ENCODE results near the gene STAMBP.

STAMBP gene

DNA sequence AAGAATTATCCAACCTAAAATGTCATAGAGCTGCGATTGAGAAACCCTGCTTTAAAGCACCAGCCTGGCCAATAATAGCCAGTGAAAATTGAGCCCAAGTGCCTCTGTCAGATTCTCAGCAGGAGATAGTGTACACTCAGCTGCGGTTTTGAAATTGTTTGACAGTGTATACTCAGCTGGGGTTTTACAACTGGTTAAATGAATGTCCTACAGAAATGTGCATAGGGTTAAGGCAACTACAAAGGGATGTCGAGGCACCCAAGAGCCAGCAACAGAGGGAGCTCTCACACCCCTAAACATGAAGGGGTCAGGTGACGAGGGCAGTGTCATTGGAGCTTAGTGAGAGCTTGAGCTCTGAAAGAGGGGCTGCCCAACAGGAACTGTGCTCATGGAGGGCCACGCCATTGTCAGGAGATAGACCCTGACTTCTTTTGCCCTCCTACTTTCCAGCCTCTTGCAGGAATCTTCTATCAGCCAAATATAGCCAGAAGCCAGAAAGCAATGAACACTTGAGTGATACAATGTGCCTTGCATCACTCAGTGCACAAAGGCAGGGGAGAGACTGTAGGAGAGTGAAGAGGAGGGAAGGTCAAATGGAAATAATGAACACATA, 79.2 kb downstream of the STAMBP start:
- no peak overlapping the region for H3K27ac ChIP-seq (ENCODE audit: low read length)
- H3K9me3 ChIP-seq (ENCODE audit: insufficient read depth, low read length), result no peaks in the 10 kb centered on the region
- no peak overlapping the region for H2AFZ ChIP-seq (ENCODE audit: low read depth, low read length)

DNA sequence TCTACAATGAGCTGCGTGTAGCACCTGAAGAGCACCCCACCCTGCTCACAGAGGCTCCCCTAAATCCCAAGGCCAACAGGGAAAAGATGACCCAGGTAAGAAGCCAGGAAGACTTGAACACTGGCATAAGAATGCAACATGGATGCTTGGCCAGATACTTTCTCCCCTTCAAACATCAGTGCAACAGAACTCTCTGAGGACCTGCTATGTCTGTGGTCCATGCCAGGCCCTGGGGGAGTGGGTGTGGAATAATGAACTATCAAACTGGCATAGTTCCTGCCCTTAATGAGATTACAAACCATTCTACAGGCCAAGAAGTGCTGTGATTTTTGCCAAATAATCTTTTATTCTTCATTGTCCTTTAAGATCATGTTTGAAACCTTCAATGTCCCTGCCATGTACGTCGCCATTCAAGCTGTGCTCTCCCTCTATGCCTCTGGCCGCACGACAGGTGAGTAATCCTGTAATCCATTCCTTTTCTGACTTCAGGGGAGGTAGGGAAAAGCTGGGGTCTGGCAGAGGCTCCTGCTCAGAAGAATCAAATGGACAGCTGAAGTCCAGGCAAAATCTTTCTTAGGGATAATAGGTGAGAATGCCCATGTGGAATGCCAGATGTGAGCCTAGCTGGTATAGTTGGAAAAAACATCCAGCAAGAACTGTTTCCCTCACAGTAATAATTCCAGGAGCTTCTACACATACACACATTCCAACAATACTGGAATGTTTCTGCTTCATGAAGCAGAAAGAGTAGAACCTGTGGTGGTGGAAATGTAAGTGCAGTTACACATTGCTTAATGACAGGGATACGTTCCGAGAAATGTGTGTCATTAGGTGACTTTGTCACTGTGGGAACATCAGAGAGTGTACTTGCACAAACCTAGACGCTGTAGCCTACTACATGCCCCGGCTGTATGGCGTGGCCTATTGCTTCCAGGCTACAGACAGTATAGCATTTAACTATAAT, 80.2 kb downstream of the STAMBP start:
- no peak overlapping the region for H3K27ac ChIP-seq (ENCODE audit: low read length)
- H3K4me2 ChIP-seq (ENCODE audit: low read length), result no peak overlapping the region
- no peaks in the 10 kb centered on the region for H3K27me3 ChIP-seq (ENCODE audit: low read depth, low read length)
- H3K4me1 ChIP-seq (ENCODE audit: low read length), result no peaks in the 10 kb centered on the region
- no peaks in the 10 kb centered on the region for H4K20me1 ChIP-seq (ENCODE audit: insufficient read depth, low read length)
- no peaks in the 10 kb centered on the region for H3K9me3 ChIP-seq (ENCODE audit: insufficient read depth, low read length)
- no peak overlapping the region for H3K9ac ChIP-seq (ENCODE audit: low read length)
- TF ChIP-seq CTCF (IDR thresholded peaks at IDR 0.05; ENCODE audit: low read depth, low read length) (no peak), EZH2phosphoT487 (IDR thresholded peaks at IDR 0.05; ENCODE audit: low read depth) (no peak)
- no peaks in the 10 kb centered on the region for H3K79me2 ChIP-seq (ENCODE audit: low read length)
- H3K36me3 ChIP-seq (replicated peaks; ENCODE audit: low read depth, low read length), result peaks cover 39% of the 10 kb centered on the region
- no peak overlapping the region for H2AFZ ChIP-seq (ENCODE audit: low read depth, low read length)
- H3K4me3 ChIP-seq (ENCODE audit: low read length), result no peak overlapping the region

More for the DNA sequence above, 79.2 kb downstream of the STAMBP start:
- no peaks in the 10 kb centered on the region for H3K4me1 ChIP-seq (ENCODE audit: low read length)
- H3K4me3 ChIP-seq (ENCODE audit: low read length), result no peak overlapping the region
- no peaks in the 10 kb centered on the region for H3K79me2 ChIP-seq (ENCODE audit: low read length)
- no peaks in the 10 kb centered on the region for H3K27me3 ChIP-seq (ENCODE audit: low read depth, low read length)
- peaks cover 34% of the 10 kb centered on the region for H3K36me3 ChIP-seq (replicated peaks; ENCODE audit: low read depth, low read length)
- no peak overlapping the region for H3K9ac ChIP-seq (ENCODE audit: low read length)
- TF ChIP-seq CTCF (IDR thresholded peaks at IDR 0.05; ENCODE audit: low read depth, low read length) (peak; percentile 41), EZH2phosphoT487 (IDR thresholded peaks at IDR 0.05; ENCODE audit: low read depth) (no peak)
- no peak overlapping the region for H3K4me2 ChIP-seq (ENCODE audit: low read length)
- H4K20me1 ChIP-seq (ENCODE audit: insufficient read depth, low read length), result no peaks in the 10 kb centered on the region

DNA sequence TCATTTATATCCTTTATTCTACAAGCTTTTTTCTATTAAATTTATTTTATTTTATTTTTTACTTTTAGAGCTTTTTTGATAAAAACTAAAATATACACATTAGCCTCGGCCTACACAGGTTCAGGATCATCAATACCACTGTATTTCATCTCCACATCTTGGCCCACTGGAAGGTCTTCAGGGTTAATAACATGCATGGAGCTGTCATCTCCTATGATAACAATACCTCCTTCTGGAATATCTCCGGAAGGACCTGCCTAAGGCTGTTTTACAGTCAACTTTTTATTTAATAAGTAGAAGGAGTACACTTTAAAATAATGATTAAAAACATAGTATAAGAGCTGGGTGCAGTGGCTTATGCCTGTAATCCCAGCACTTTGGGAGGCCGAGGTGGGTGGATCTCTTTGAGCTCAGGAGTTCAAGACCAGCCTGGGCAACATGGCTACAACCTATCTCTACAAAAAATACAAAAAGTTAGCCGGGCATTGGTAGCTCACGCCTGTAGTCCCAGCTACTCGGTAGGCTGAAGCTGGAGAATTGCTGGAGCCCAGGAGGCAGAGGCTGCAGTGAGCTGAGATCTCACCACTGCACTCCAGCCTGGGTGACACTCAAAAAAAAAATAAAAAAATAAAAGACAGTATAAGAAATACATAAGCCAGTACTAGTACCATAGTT, 82.2 kb downstream of the STAMBP start:
- no peak overlapping the region for H3K4me3 ChIP-seq (ENCODE audit: low read length)
- no peaks in the 10 kb centered on the region for H3K4me1 ChIP-seq (ENCODE audit: low read length)
- peaks cover 51% of the 10 kb centered on the region for H3K36me3 ChIP-seq (replicated peaks; ENCODE audit: low read depth, low read length)
- no peaks in the 10 kb centered on the region for H3K79me2 ChIP-seq (ENCODE audit: low read length)
- H3K9ac ChIP-seq (ENCODE audit: low read length), result no peak overlapping the region
- H3K27ac ChIP-seq (ENCODE audit: low read length), result no peak overlapping the region
- TF ChIP-seq CTCF (IDR thresholded peaks at IDR 0.05; ENCODE audit: low read depth, low read length) (no peak), EZH2phosphoT487 (IDR thresholded peaks at IDR 0.05; ENCODE audit: low read depth) (no peak)
- H3K27me3 ChIP-seq (ENCODE audit: low read depth, low read length), result no peaks in the 10 kb centered on the region
- H3K9me3 ChIP-seq (ENCODE audit: insufficient read depth, low read length), result no peaks in the 10 kb centered on the region
- no peak overlapping the region for H2AFZ ChIP-seq (ENCODE audit: low read depth, low read length)
- no peaks in the 10 kb centered on the region for H4K20me1 ChIP-seq (ENCODE audit: insufficient read depth, low read length)
- no peak overlapping the region for H3K4me2 ChIP-seq (ENCODE audit: low read length)

Data from OCI-LY3 (cell line).